WTC11 (cell line): ENCODE results near the gene CACNA2D4. TPM values are rescaled to one million over a fixed set of nuclear protein-coding genes. Genes with fewer than 3 reads are reported as not detected.

Source experiments
- ATAC-seq: fragments of 200-7000 bp; cut with Tn5 transposase; 2 replicates; pipeline ENCODE4 v1.10.0; 2021; ENCODE audit warnings: mild to moderate bottlenecking, moderate library complexity
- CTCF ChIA-PET: fragments of 300-600 bp; sonication (Branson Sonifier 250); formaldehyde crosslinking; loops from one replicate; lab custom pipeline; 2021; ENCODE audit warnings: antibody characterized with exemption; lab: Charles Lee
- POLR2A ChIA-PET: fragments of 350-600 bp; sonication (Branson Sonifier 250); formaldehyde crosslinking; loops from one replicate; lab custom pipeline; 2021; ENCODE audit warnings: antibody characterized with exemption; lab: Charles Lee
- DNase-seq: peaks from one replicate; pipeline ENCODE4 v3.0.0; 2021; ENCODE audit warnings: low spot score
- H3K27ac Mint-ChIP-seq: 2 replicates; pipeline ENCODE4 v1.8.0; 2021; ENCODE audit warnings: mixed read lengths
- H3K27me3 Mint-ChIP-seq: 2 replicates; pipeline ENCODE4 v1.8.0; 2021; ENCODE audit warnings: low read depth, mild to moderate bottlenecking, moderate library complexity, mixed read lengths
- H3K36me3 Mint-ChIP-seq: 2 replicates; pipeline ENCODE4 v1.8.0; 2021; ENCODE audit warnings: mixed read lengths
- H3K4me1 Mint-ChIP-seq: 2 replicates; pipeline ENCODE4 v1.8.0; 2022; ENCODE audit warnings: mixed read lengths
- H3K4me3 Mint-ChIP-seq: 2 replicates; pipeline ENCODE4 v1.8.0; 2021; ENCODE audit warnings: mild to moderate bottlenecking, moderate library complexity, mixed read lengths
- H3K9me3 Mint-ChIP-seq: 2 replicates; pipeline ENCODE4 v1.8.0; 2021; ENCODE audit warnings: mixed read lengths
- AR ChIP-seq: fragments of 250-450 bp; sonication (Bioruptor Pico); IDR thresholded peaks from 2 replicates; pipeline ENCODE4 v1.9.0; 2021; ENCODE audit warnings: mild to moderate bottlenecking
- ARID4B ChIP-seq: sonication (generic); formaldehyde crosslinking; IDR thresholded peaks from 2 replicates; pipeline ENCODE4 v1.8.0; 2023; ENCODE audit warnings: missing genetic modification reagents, mild to moderate bottlenecking, borderline replicate concordance
- CBFB ChIP-seq: sonication (generic); formaldehyde crosslinking; IDR thresholded peaks from 2 replicates; pipeline ENCODE4 v1.8.1; 2022; ENCODE audit warnings: mild to moderate bottlenecking, low read depth, missing genetic modification reagents
- CREM ChIP-seq: sonication (generic); formaldehyde crosslinking; IDR thresholded peaks from 2 replicates; pipeline ENCODE4 v1.8.1; 2022; ENCODE audit warnings: mild to moderate bottlenecking, missing genetic modification reagents, moderate library complexity
- CTCF ChIP-seq: fragments of 200-600 bp; IDR thresholded peaks from 2 replicates; pipeline ENCODE4 v1.8.0; 2022; ENCODE audit warnings: antibody characterized with exemption
- E2F5 ChIP-seq: sonication (generic); formaldehyde crosslinking; IDR thresholded peaks from 2 replicates; pipeline ENCODE4 v1.8.1; 2022; ENCODE audit warnings: mild to moderate bottlenecking, moderate library complexity, missing genetic modification reagents
- ETV6 ChIP-seq: sonication (generic); formaldehyde crosslinking; IDR thresholded peaks from 2 replicates; pipeline ENCODE4 v1.8.1; 2022; ENCODE audit warnings: mild to moderate bottlenecking, missing genetic modification reagents
- HMGA2 ChIP-seq: fragments of 250-450 bp; sonication (Bioruptor Pico); IDR thresholded peaks from 2 replicates; pipeline ENCODE4 v1.4.0; 2021; ENCODE audit warnings: mild to moderate bottlenecking, moderate library complexity
- IRF1 ChIP-seq: sonication (generic); formaldehyde crosslinking; IDR thresholded peaks from 2 replicates; pipeline ENCODE4 v1.8.0; 2023; ENCODE audit warnings: missing genetic modification reagents
- MLX ChIP-seq: sonication (generic); formaldehyde crosslinking; IDR thresholded peaks from 2 replicates; pipeline ENCODE4 v1.8.1; 2023; ENCODE audit warnings: mild to moderate bottlenecking, missing genetic modification reagents, moderate library complexity
- NFE2L1 ChIP-seq: sonication (generic); formaldehyde crosslinking; IDR thresholded peaks from 2 replicates; pipeline ENCODE4 v1.8.1; 2023; ENCODE audit warnings: missing genetic modification reagents
- PRDM15 ChIP-seq: sonication (generic); formaldehyde crosslinking; IDR thresholded peaks from 2 replicates; pipeline ENCODE4 v1.8.0; 2022; ENCODE audit warnings: missing genetic modification reagents
- SMAD3 ChIP-seq: sonication (generic); formaldehyde crosslinking; IDR thresholded peaks from 2 replicates; pipeline ENCODE4 v1.8.0; 2022; ENCODE audit warnings: missing genetic modification reagents, mild to moderate bottlenecking, borderline replicate concordance
- SP1 ChIP-seq: sonication (generic); formaldehyde crosslinking; conservative IDR thresholded peaks from 2 replicates; pipeline ENCODE4 v1.8.1; 2022; ENCODE audit warnings: missing genetic modification reagents
- TEAD1 ChIP-seq: sonication (generic); formaldehyde crosslinking; IDR thresholded peaks from 2 replicates; pipeline ENCODE4 v1.8.0; 2022; ENCODE audit warnings: mild to moderate bottlenecking, missing genetic modification reagents
- ZNF423 ChIP-seq: fragments of 250-450 bp; sonication (Bioruptor Pico); IDR thresholded peaks from 2 replicates; pipeline ENCODE4 v2.1.2; 2022; ENCODE audit warnings: mild to moderate bottlenecking, moderate library complexity
- ZNF512 ChIP-seq: sonication (generic); formaldehyde crosslinking; IDR thresholded peaks from 2 replicates; pipeline ENCODE4 v1.8.1; 2022; ENCODE audit warnings: missing genetic modification reagents, borderline replicate concordance
- total RNA-seq: library from RNA; stranded (reverse); gene quantifications from 3 replicates; pipeline ENCODE4 v1.2.3, GENCODE V29; 2021

CACNA2D4 gene
- total RNA-seq, 1 experiment from 2014 or later = 0.04 TPM

- TF ChIP-seq AR (CRISPR knock-in tag) (no peak), ZNF423 (CRISPR knock-in tag) (no peak), CREM (CRISPR knock-in tag) (no peak), PRDM15 (CRISPR knock-in tag) (no peak)
Measured at GRCh38 chr12:1882405-1882804, 36.0 kb downstream of the CACNA2D4 start (continued).

GRCh38 chr12:1881936-1882335, 36.5 kb downstream of the CACNA2D4 start:
- Mint-ChIP-seq H3K4me1 (no peaks in the 10 kb centered on the region), H3K27ac (no peak overlapping the region), H3K36me3 (no peaks in the 10 kb centered on the region), H3K4me3 (no peak overlapping the region)
- ChIA-PET POLR2A (no interaction called here), CTCF (no interaction called here)
- DNase-seq (no peak), ATAC-seq (no peak)
- TF ChIP-seq SMAD3 (CRISPR knock-in tag) = no peak
- TF ChIP-seq CTCF = no peak
- TF ChIP-seq, all 79 proteins: peak for 0
- Mint-ChIP-seq H3K27me3 (no peaks in the 10 kb centered on the region), H3K9me3 (no peaks in the 10 kb centered on the region)

- Mint-ChIP-seq H3K9me3 (no peaks in the 10 kb centered on the region), H3K4me1 (no peaks in the 10 kb centered on the region), H3K27me3 (no peaks in the 10 kb centered on the region), H3K27ac (no peak overlapping the region), H3K36me3 (no peaks in the 10 kb centered on the region), H3K4me3 (no peak overlapping the region)
- DNase-seq (no peak), ATAC-seq (no peak)
- ChIA-PET POLR2A (no interaction called here), CTCF (no interaction called here)
- TF ChIP-seq SP1 (CRISPR knock-in tag) (no peak), CBFB (CRISPR knock-in tag) (no peak), HMGA2 (no peak), TEAD1 (CRISPR knock-in tag) (no peak), ZNF512 (no peak), E2F5 (no peak), ETV6 (CRISPR knock-in tag) (no peak), NFE2L1 (CRISPR knock-in tag) (no peak), IRF1 (CRISPR knock-in tag) (no peak), CREM (CRISPR knock-in tag) (no peak), ARID4B (CRISPR knock-in tag) (no peak), MLX (no peak)
Measured at GRCh38 chr12:1881301-1881700, 37.2 kb downstream of the CACNA2D4 start.
